ENCODE results near the gene ITPKB.

ITPKB gene

GRCh38 chr1:226692823-226693222 is 46.3 kb downstream of the ITPKB start:
- Histone ChIP-seq H3K79me2 (ENCODE audit: insufficient read depth, low read length) (peaks cover 16% of the 10 kb centered on the region; the same call in 1 of the 2 replicates), H4K20me1 (ENCODE audit: insufficient read depth, low read length) (no peaks in the 10 kb centered on the region), H3K4me1 (ENCODE audit: insufficient read depth, low read length, severe bottlenecking) (no peaks in the 10 kb centered on the region), H2AFZ (ENCODE audit: low read length) (no peak overlapping the region), H3K27ac (ENCODE audit: low read depth, low read length, poor library complexity, severe bottlenecking) (peak overlapping the region; percentile 96), H3K36me3 (ENCODE audit: insufficient read depth, low read length) (peaks cover 28% of the 10 kb centered on the region), H3K27me3 (ENCODE audit: insufficient read depth, low read length) (no peaks in the 10 kb centered on the region), H3K9ac (ENCODE audit: low read length) (peak overlapping the region; percentile 49; the same call in 1 of the 2 replicates), H3K9me2 (ENCODE audit: low read depth, low read length) (no peaks in the 10 kb centered on the region), H3K4me2 (ENCODE audit: low read length) (peak overlapping the region; percentile 46; the same call in 1 of the 2 replicates), H3K4me3 (ENCODE audit: low read depth, low read length, poor library complexity, severe bottlenecking) (no peak overlapping the region), H3K9me3 (ENCODE audit: low read length) (no peaks in the 10 kb centered on the region), H3F3A (ENCODE audit: insufficient read depth, low read length) (no peaks in the 10 kb centered on the region)
- TF ChIP-seq EZH2 (IDR thresholded peaks at IDR 0.05; ENCODE audit: borderline replicate concordance, low read length) (no peak), CTCF (IDR thresholded peaks at IDR 0.05; ENCODE audit: low read length) (no peak)

- Histone ChIP-seq H3K79me2 (ENCODE audit: insufficient read depth, low read length) (peaks cover 16% of the 10 kb centered on the region; the same call in 1 of the 2 replicates), H3K4me1 (ENCODE audit: insufficient read depth, low read length, severe bottlenecking) (no peaks in the 10 kb centered on the region)
Observed at GRCh38 chr1:226692051-226692792, 46.9 kb downstream of the ITPKB start.

GRCh38 chr1:226691247-226691646 is 47.8 kb downstream of the ITPKB start:
- no peak overlapping the region for H2AFZ ChIP-seq (ENCODE audit: low read length)
- TF ChIP-seq EZH2 (IDR thresholded peaks at IDR 0.05; ENCODE audit: borderline replicate concordance, low read length) (no peak), CTCF (IDR thresholded peaks at IDR 0.05; ENCODE audit: low read length) (no peak)
- no peaks in the 10 kb centered on the region for H3K4me1 ChIP-seq (ENCODE audit: insufficient read depth, low read length, severe bottlenecking)
- no peaks in the 10 kb centered on the region for H3K9me3 ChIP-seq (ENCODE audit: low read length)
- peak overlapping the region; percentile 49; the same call in 1 of the 2 replicates for H3K9ac ChIP-seq (ENCODE audit: low read length)
- H3K36me3 ChIP-seq (ENCODE audit: insufficient read depth, low read length): peaks cover 28% of the 10 kb centered on the region
- H3K4me3 ChIP-seq (ENCODE audit: low read depth, low read length, poor library complexity, severe bottlenecking): no peak overlapping the region
- H3K9me2 ChIP-seq (ENCODE audit: low read depth, low read length): no peaks in the 10 kb centered on the region
- H4K20me1 ChIP-seq (ENCODE audit: insufficient read depth, low read length): no peaks in the 10 kb centered on the region
- no peaks in the 10 kb centered on the region for H3F3A ChIP-seq (ENCODE audit: insufficient read depth, low read length)
- H3K27ac ChIP-seq (ENCODE audit: low read depth, low read length, poor library complexity, severe bottlenecking): peak overlapping the region; percentile 96
- peak overlapping the region; percentile 46 for H3K4me2 ChIP-seq (ENCODE audit: low read length)
- no peaks in the 10 kb centered on the region for H3K27me3 ChIP-seq (ENCODE audit: insufficient read depth, low read length)
- H3K79me2 ChIP-seq (ENCODE audit: insufficient read depth, low read length): peaks cover 16% of the 10 kb centered on the region; the same call in 1 of the 2 replicates

More at GRCh38 chr1:226692051-226692792, 46.9 kb downstream of the ITPKB start:
- TF ChIP-seq EZH2 (IDR thresholded peaks at IDR 0.05; ENCODE audit: borderline replicate concordance, low read length) (no peak), CTCF (IDR thresholded peaks at IDR 0.05; ENCODE audit: low read length) (no peak)
- Histone ChIP-seq H3K27me3 (ENCODE audit: insufficient read depth, low read length) (no peaks in the 10 kb centered on the region), H3F3A (ENCODE audit: insufficient read depth, low read length) (no peaks in the 10 kb centered on the region), H3K4me3 (ENCODE audit: low read depth, low read length, poor library complexity, severe bottlenecking) (peak overlapping the region; percentile 17), H3K9ac (ENCODE audit: low read length) (peak overlapping the region; percentile 49; the same call in 1 of the 2 replicates), H3K4me2 (ENCODE audit: low read length) (peak overlapping the region; percentile 46; the same call in 1 of the 2 replicates), H3K9me2 (ENCODE audit: low read depth, low read length) (no peaks in the 10 kb centered on the region), H3K9me3 (ENCODE audit: low read length) (no peaks in the 10 kb centered on the region), H3K27ac (ENCODE audit: low read depth, low read length, poor library complexity, severe bottlenecking) (peak overlapping the region; percentile 96), H2AFZ (ENCODE audit: low read length) (no peak overlapping the region), H3K36me3 (ENCODE audit: insufficient read depth, low read length) (peaks cover 28% of the 10 kb centered on the region), H4K20me1 (ENCODE audit: insufficient read depth, low read length) (no peaks in the 10 kb centered on the region)
